Fibroblast of skin of right quadriceps (primary cell): ENCODE results near the gene COA8.
"Not testable (repeated sequence)": the region's sequence is repeated elsewhere in the genome, so short reads cannot be mapped to it uniquely, and the experiment has no call there.

Experiments used
- DNase-seq: peaks from one replicate; pipeline ENCODE4 v3.0.0-alpha.2; 2013

Gene COA8

GRCh38 chr14:103562429-103563225, at the start of gene COA8, which contains the start of gene BAG5:
COA8 (plus strand) TSS chr14:103562960; CDS start chr14:103563002, 42 bp downstream.
BAG5 (minus strand) TSS chr14:103562657; CDS start chr14:103561164, 1,493 bp downstream.
- peak; percentile 81 for DNase-seq

- DNase-seq = no peak
Measured at GRCh38 chr14:103514596-103515421, 48.0 kb upstream of the COA8 start.

- no peak for DNase-seq
Measured at GRCh38 chr14:103516426-103517173, 46.2 kb upstream of the COA8 start.

- no peak for DNase-seq
Measured at GRCh38 chr14:103517174-103517566, 45.6 kb upstream of the COA8 start.

GRCh38 chr14:103517721-103518421, 44.9 kb upstream of the COA8 start:
- no peak for DNase-seq

GRCh38 chr14:103518422-103519042, 44.2 kb upstream of the COA8 start:
- DNase-seq = peak; percentile 40

GRCh38 chr14:103519043-103519836, 43.5 kb upstream of the COA8 start:
- peak; percentile 28 for DNase-seq

GRCh38 chr14:103519837-103520212, 42.9 kb upstream of the COA8 start:
- no peak for DNase-seq

GRCh38 chr14:103520269-103520656, 42.5 kb upstream of the COA8 start:
- no peak for DNase-seq

GRCh38 chr14:103520657-103521437, 41.9 kb upstream of the COA8 start:
- peak; percentile 56 for DNase-seq

GRCh38 chr14:103521438-103521950, 41.3 kb upstream of the COA8 start:
- no peak for DNase-seq

- DNase-seq = no peak
Measured at GRCh38 chr14:103521951-103522563, 40.7 kb upstream of the COA8 start.

GRCh38 chr14:103522649-103523574, 39.8 kb upstream of the COA8 start, which contains the start of gene CKB:
CKB (minus strand) TSS chr14:103522830; CDS start chr14:103522493, 337 bp downstream.
- DNase-seq = peak; percentile 45

- DNase-seq = no peak
Measured at GRCh38 chr14:103523575-103523954, 39.2 kb upstream of the COA8 start.

GRCh38 chr14:103524002-103524935, 38.5 kb upstream of the COA8 start:
- DNase-seq = no peak

GRCh38 chr14:103525430-103526246, 37.1 kb upstream of the COA8 start:
- not testable (repeated sequence) for DNase-seq
